WI38 (cell line): ENCODE data around the gene PARD3.

Experiments
- H3K4me3 ChIP-seq: 2 replicates; pipeline ENCODE4 v1.5.1; 2011; ENCODE audit warnings: low read depth, mild to moderate bottlenecking, control low read depth, low read length
- CTCF ChIP-seq: IDR thresholded peaks from 2 replicates; pipeline ENCODE4 v1.5.1; 2012; ENCODE audit warnings: low read depth, mild to moderate bottlenecking, control low read depth, low read length

The PARD3 gene

GRCh38 chr10:34310234-34310633 is 504.9 kb downstream of the PARD3 start:
- H3K4me3 ChIP-seq, result no peak overlapping the region
- TF ChIP-seq CTCF, result no peak

GRCh38 chr10:34305189-34305588 is 509.9 kb downstream of the PARD3 start:
- no peak overlapping the region for H3K4me3 ChIP-seq
- TF ChIP-seq CTCF, result no peak

- H3K4me3 ChIP-seq, result no peak overlapping the region
- no peak for TF ChIP-seq CTCF
These were observed 512.1 kb downstream of the PARD3 start for GRCh38 chr10:34303022-34303421.

GRCh38 chr10:34299105-34299611 is 515.9 kb downstream of the PARD3 start:
- H3K4me3 ChIP-seq, result no peak overlapping the region
- no peak for TF ChIP-seq CTCF

GRCh38 chr10:34298346-34298818 is 516.7 kb downstream of the PARD3 start:
- H3K4me3 ChIP-seq, result no peak overlapping the region
- TF ChIP-seq CTCF, result no peak

- H3K4me3 ChIP-seq, result no peak overlapping the region
- TF ChIP-seq CTCF, result no peak
These were observed 517.4 kb downstream of the PARD3 start for GRCh38 chr10:34297541-34298345.

- TF ChIP-seq CTCF, result no peak
- no peak overlapping the region for H3K4me3 ChIP-seq
These were observed 520.0 kb downstream of the PARD3 start for GRCh38 chr10:34295142-34295548.
